Pancreas (tissue), 10 donors: ENCODE measurements around the gene KCTD21. TPM values are rescaled to one million over a fixed set of nuclear protein-coding genes. Genes with fewer than 3 reads are reported as not detected.

Experiments
- ATAC-seq, 4 donors: fragments of 200-7000 bp; cut with Tn5 transposase; one replicate each; pipeline versions ENCODE4 v1.8.0 to v1.9.1; 2020; ENCODE audit warnings: mild to moderate bottlenecking in 4 of 4, moderate library complexity in 4 of 4
- DNase-seq, 6 donors: peaks; one replicate each; pipeline ENCODE4 v3.0.0-alpha.2; 2020
- FAIRE-seq: peaks from 2 replicates; lab custom pipeline; 2012; peaks lifted over from hg19 to GRCh38; lab: Jason Lieb, UNC
- H3K27ac ChIP-seq, 4 donors: fragments of 200-600 bp; sonication (generic); 1 replicate in 3 of 4; 2 replicates in 1 of 4; pipeline versions ENCODE4 v1.5.0 to v1.8.0; 2020
- H3K27me3 ChIP-seq, 4 donors: fragments of 200-600 bp; one replicate each; pipeline ENCODE4 v1.8.0; 2021
- H3K36me3 ChIP-seq, 3 donors: fragments of 200-600 bp; sonication (generic) in 1 of 3; one replicate each; pipeline versions ENCODE4 v1.5.0 to v1.8.0; 2020 to 2021
- H3K4me1 ChIP-seq, 3 donors: fragments of 200-600 bp; one replicate each; pipeline ENCODE4 v1.8.0; 2021
- H3K4me3 ChIP-seq, 4 donors: fragments of 200-600 bp; sonication (generic) in 2 of 4; one replicate each; pipeline versions ENCODE4 v1.5.0 to v1.8.0; 2020 to 2021
- H3K9me3 ChIP-seq, 4 donors: fragments of 200-600 bp; one replicate each; pipeline ENCODE4 v1.8.0; 2021
- CTCF ChIP-seq, 4 donors: fragments of 200-600 bp; sonication (generic) in 3 of 4; IDR thresholded peaks; one replicate each; pipeline versions ENCODE4 v1.5.0 to v1.8.0; 2021; ENCODE audit warnings: antibody characterized with exemption in 4 of 4
- WGBS, 2 donors: extraction: QIAGEN DNeasy Blood & Tissue Kit; methylation state at CpG; one replicate each; pipeline ENCODE4 v1.1.7; 2013; 5-methylcytosine and 5-hydroxymethylcytosine counted together
- intact Hi-C, 3 donors: fragments of 100-400 bp; cut with DNase I; formaldehyde crosslinking; loops; one replicate each; pipeline versions ENCODE4 v1.11.1 to v1.14.2; 2022
- polyA plus RNA-seq, 2 donors: library from polyadenylated mRNA; stranded (reverse); fragments of 200-250 nt; gene quantifications; one replicate each; pipeline ENCODE4 v1.2.3, GENCODE V29; 2013
- total RNA-seq, 6 donors: library from RNA; stranded (reverse); fragmentation: NEBNext Ultra II Directional in 4 of 6; extraction: Animal tissue kit (Norgen Biotek cat#: 25700) in 4 of 6; gene quantifications; one replicate each; pipeline versions ENCODE4 v1.2.1 to v1.2.4, GENCODE V29; 2021 to 2023
- donor health status: healthy with polysubstance abuse.
- donor health status: DM: no; HTN: no; CAD: no; lungs with moderate emphysema.
- donor health status: DM: no; HTN: no; CAD: no.
- donor health status: control.
- donor health status: control.
- donor health status: Bipolar disorder and iron deficiency.
- donor health status: DM: yes; HTN: yes; CAD: no.
- donor health status: DM: no; HTN: no; CAD: no.
- donor health status: DM: no; HTN: no; CAD: no.
- donor health status: DM: yes; HTN: yes; CAD: no.

Gene KCTD21
- total and polyA plus RNA-seq, 8 donors, result 1.9 to 4.8 (median 2.7) TPM

GRCh38 chr11:78205256-78205655 lies 16.8 kb upstream of the KCTD21 start:
- H3K27me3 ChIP-seq, result no peaks in the 10 kb centered on the region
- no peak for TF ChIP-seq CTCF (IDR thresholded peaks at IDR 0.05)
- H3K9me3 ChIP-seq, result no peaks in the 10 kb centered on the region
- no peak overlapping the region for H3K4me3 ChIP-seq
- WGBS, 2 donors, result 93 to 94% methylated on average over 4 of the region's 4 CpGs
- DNase-seq, result no peak
- no peak for FAIRE-seq
- H3K36me3 ChIP-seq, result peaks cover 0 to 11% (median 1%) of the 10 kb centered on the region in 3 donors
- ATAC-seq, result no peak
- H3K27ac ChIP-seq, result no peak overlapping the region
- intact Hi-C loops, result no loop called here
- H3K4me1 ChIP-seq, result no peaks in the 10 kb centered on the region

- ATAC-seq, result peak in 1 of 4 donors; percentile 20
- H3K4me1 ChIP-seq, result no peaks in the 10 kb centered on the region
- H3K4me3 ChIP-seq, result no peak overlapping the region
- FAIRE-seq, result no peak
- WGBS, 2 donors, result 90% methylated on average over 10 of the region's 10 CpGs
- intact Hi-C loops, result no loop called here
- DNase-seq, result no peak
- peaks cover 0 to 6% (median 0%) of the 10 kb centered on the region in 3 donors for H3K36me3 ChIP-seq
- no peaks in the 10 kb centered on the region for H3K9me3 ChIP-seq
- H3K27ac ChIP-seq, result no peak overlapping the region
- TF ChIP-seq CTCF (IDR thresholded peaks at IDR 0.05), result no peak
- H3K27me3 ChIP-seq, result no peaks in the 10 kb centered on the region
Observed at GRCh38 chr11:78203184-78203583, 14.8 kb upstream of the KCTD21 start.

GRCh38 chr11:78202733-78203167 lies 14.3 kb upstream of the KCTD21 start:
- intact Hi-C loops, result no loop called here

GRCh38 chr11:78201096-78201818 lies 12.8 kb upstream of the KCTD21 start:
- TF ChIP-seq CTCF (IDR thresholded peaks at IDR 0.05), result no peak
- Histone ChIP-seq H3K9me3 (no peaks in the 10 kb centered on the region), H3K27ac (no peak overlapping the region), H3K27me3 (no peaks in the 10 kb centered on the region), H3K4me1 (no peaks in the 10 kb centered on the region), H3K4me3 (no peak overlapping the region), H3K36me3 (peaks cover 0 to 6% (median 0%) of the 10 kb centered on the region in 3 donors)
- ATAC-seq (no peak), DNase-seq (peak in 1 of 6 donors; percentile 25), FAIRE-seq (no peak)
- WGBS, 2 donors, result 87 to 88% methylated on average over 9 of the region's 9 CpGs
- intact Hi-C loops, result no loop called here

More at GRCh38 chr11:78202733-78203167, 14.3 kb upstream of the KCTD21 start:
- 77 to 82% methylated on average over 3 of the region's 3 CpGs for WGBS, 2 donors
- H3K36me3 ChIP-seq, result peaks cover 0 to 6% (median 0%) of the 10 kb centered on the region in 3 donors
- no peak overlapping the region for H3K27ac ChIP-seq
- ATAC-seq, result peak in 1 of 4 donors; percentile 25
- H3K4me1 ChIP-seq, result no peaks in the 10 kb centered on the region
- no peak for FAIRE-seq
- no peaks in the 10 kb centered on the region for H3K27me3 ChIP-seq
- TF ChIP-seq CTCF (IDR thresholded peaks at IDR 0.05), result no peak
- no peak overlapping the region for H3K4me3 ChIP-seq
- no peak for DNase-seq
- no peaks in the 10 kb centered on the region for H3K9me3 ChIP-seq

GRCh38 chr11:78200553-78200952 lies 12.1 kb upstream of the KCTD21 start:
- intact Hi-C loops, result no loop called here
- DNase-seq, result peak in 1 of 6 donors; percentile 48
- H3K4me3 ChIP-seq, result no peak overlapping the region
- TF ChIP-seq CTCF (IDR thresholded peaks at IDR 0.05), result no peak
- H3K27ac ChIP-seq, result no peak overlapping the region
- no peaks in the 10 kb centered on the region for H3K9me3 ChIP-seq
- peaks cover 0 to 6% (median 0%) of the 10 kb centered on the region in 3 donors for H3K36me3 ChIP-seq
- FAIRE-seq, result no peak
- whole genome bisulfite sequencing, 2 donors, result 93 to 97% methylated on average over 13 of the region's 13 CpGs
- no peak for ATAC-seq
- no peaks in the 10 kb centered on the region for H3K4me1 ChIP-seq
- no peaks in the 10 kb centered on the region for H3K27me3 ChIP-seq
